Stomach (tissue), 4 donors: ENCODE data around the gene TEX9.

Experiments used
- CTCF ChIP-seq, 7 experiments: fragments of 450-650 bp in 4 of 7; fragments of 200-600 bp in 3 of 7; sonication (generic) in 3 of 7; IDR thresholded peaks; one replicate each; pipeline ENCODE4 v1.5.1; 2016 to 2019; ENCODE audit warnings: antibody characterized with exemption in 7 of 7, control low read depth in 2 of 7, mild to moderate bottlenecking in 1 of 7
- POLR2A ChIP-seq, 4 donors: fragments of 450-650 bp; IDR thresholded peaks; one replicate each; pipeline ENCODE4 v1.6.1; 2016; ENCODE audit warnings: antibody characterized with exemption in 4 of 4, control low read depth in 2 of 4, mild to moderate bottlenecking in 1 of 4, moderate library complexity in 1 of 4

DNA sequence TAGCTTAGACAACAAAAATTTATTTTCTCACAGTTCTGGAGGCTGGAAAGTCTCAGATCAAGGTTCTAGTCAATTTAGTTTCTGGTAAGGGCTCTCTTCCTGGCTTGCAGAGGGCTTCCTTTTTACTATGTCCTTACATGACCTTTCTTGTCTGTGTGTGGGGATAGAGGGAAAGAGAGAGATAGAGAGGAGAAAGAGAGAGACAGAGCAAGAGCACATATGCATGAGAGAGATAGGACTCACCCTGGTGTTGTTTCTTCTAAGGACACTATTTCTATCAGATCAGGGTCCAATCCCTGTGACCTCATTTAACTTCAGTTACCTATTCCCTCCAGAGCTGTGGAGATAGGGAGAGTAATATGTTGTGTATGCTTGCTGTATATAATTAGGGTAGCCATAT, 44.9 kb upstream of the TEX9 start:
- no peak for TF ChIP-seq CTCF (IDR thresholded peaks at IDR 0.05)
- TF ChIP-seq POLR2A (IDR thresholded peaks at IDR 0.05): no peak
